Measurements from ENCODE around the gene WDR73. TPM values are rescaled to one million over a fixed set of nuclear protein-coding genes. Genes with fewer than 3 reads are reported as not detected.

WDR73 gene
- total and polyA plus RNA-seq, 9 of the 15 experiments (the other 6 are each of a cell fraction or from before 2014, with no cell fraction given), result 9.2 to 25.4 (median 21.7) TPM

DNA sequence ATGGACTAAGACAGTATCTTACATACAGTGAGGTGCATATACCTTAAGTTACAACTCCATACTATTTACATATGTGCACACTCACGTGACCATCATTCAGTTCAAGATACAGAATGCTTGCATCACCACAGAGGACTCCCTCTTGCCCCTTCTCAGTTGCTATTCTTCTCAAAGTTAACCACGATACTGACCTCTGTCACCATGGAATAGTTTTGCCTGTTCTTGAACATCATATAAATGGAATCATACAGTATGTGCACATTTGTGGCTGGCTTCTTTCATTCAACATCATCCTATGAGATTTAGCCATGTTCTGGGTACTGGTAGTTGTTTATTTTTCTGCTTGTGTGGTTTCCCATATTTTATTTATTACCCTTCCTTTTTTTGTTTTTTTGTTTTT, 63.7 kb downstream of the WDR73 start:
- intact Hi-C loops (cut with micrococcal nuclease) (no loop called here), in situ Hi-C loops (cut with MboI) (loop anchor here (25.0 kb wide), 1 partner anchor 297 kb away; the partner anchor contains the start of gene SLC28A1)
- DNase-seq (ENCODE audit: extremely low read depth in 1 of 4, low spot score in 3 of 4) (no peak), ATAC-seq (no peak), FAIRE-seq (no peak)
- Histone ChIP-seq H3K4me2 (ENCODE audit: insufficient read depth, low read length) (no peak overlapping the region), H3K27me3 (ENCODE audit: control insufficient read depth in 2 of 2, insufficient read depth in 2 of 2, low read length in 2 of 2) (no peaks in the 10 kb centered on the region), H3K9ac (ENCODE audit: insufficient read depth in 1 of 2, low read depth in 2 of 2, low read length in 2 of 2) (no peak overlapping the region), H3K4me1 (replicated peaks in 1 of 2; ENCODE audit: control insufficient read depth in 2 of 2, insufficient read depth in 2 of 2, low read length in 2 of 2) (peaks cover 6 to 7% of the 10 kb centered on the region in 2 experiments; a peak in 3 of 5 replicates), H3K79me2 (ENCODE audit: control insufficient read depth, insufficient read depth, low read length) (no peaks in the 10 kb centered on the region), H2AFZ (ENCODE audit: low read depth, low read length) (peak overlapping the region; percentile 18; the same call in 1 of the 2 replicates), H3K36me3 (ENCODE audit: control insufficient read depth, insufficient read depth, low read length) (no peaks in the 10 kb centered on the region), H3K9me1 (ENCODE audit: control insufficient read depth, insufficient read depth, low read length) (no peaks in the 10 kb centered on the region), H3K27ac (ENCODE audit: extremely low read depth, low read depth, low read length) (no peak overlapping the region), H3K9me3 (replicated peaks; ENCODE audit: control insufficient read depth, insufficient read depth, low read depth, low read length) (no peaks in the 10 kb centered on the region), H4K20me1 (replicated peaks; ENCODE audit: control insufficient read depth, insufficient read depth, low read length) (no peaks in the 10 kb centered on the region), H3K4me3 (no peak overlapping the region)
- ChIA-PET CTCF (ENCODE audit: low intra/inter-chr PET ratio) (interaction anchor here (1.6 kb wide), 1 partner anchor 281 kb away, joined by 3 read pairs; no protein-coding TSS in a partner anchor), POLR2A (no interaction called here)
- WGBS (ENCODE audit: insufficient coverage, low coverage, missing lambda C conversion rate), result 31% methylated on average over 2 of the region's 2 CpGs
- TF ChIP-seq BHLHE40 (IDR thresholded peaks at IDR 0.05; ENCODE audit: low read length), result no peak
- no peak for TF ChIP-seq ZKSCAN3 (CRISPR knock-in tag; IDR thresholded peaks at IDR 0.05)
- TF ChIP-seq, protein P1, sequence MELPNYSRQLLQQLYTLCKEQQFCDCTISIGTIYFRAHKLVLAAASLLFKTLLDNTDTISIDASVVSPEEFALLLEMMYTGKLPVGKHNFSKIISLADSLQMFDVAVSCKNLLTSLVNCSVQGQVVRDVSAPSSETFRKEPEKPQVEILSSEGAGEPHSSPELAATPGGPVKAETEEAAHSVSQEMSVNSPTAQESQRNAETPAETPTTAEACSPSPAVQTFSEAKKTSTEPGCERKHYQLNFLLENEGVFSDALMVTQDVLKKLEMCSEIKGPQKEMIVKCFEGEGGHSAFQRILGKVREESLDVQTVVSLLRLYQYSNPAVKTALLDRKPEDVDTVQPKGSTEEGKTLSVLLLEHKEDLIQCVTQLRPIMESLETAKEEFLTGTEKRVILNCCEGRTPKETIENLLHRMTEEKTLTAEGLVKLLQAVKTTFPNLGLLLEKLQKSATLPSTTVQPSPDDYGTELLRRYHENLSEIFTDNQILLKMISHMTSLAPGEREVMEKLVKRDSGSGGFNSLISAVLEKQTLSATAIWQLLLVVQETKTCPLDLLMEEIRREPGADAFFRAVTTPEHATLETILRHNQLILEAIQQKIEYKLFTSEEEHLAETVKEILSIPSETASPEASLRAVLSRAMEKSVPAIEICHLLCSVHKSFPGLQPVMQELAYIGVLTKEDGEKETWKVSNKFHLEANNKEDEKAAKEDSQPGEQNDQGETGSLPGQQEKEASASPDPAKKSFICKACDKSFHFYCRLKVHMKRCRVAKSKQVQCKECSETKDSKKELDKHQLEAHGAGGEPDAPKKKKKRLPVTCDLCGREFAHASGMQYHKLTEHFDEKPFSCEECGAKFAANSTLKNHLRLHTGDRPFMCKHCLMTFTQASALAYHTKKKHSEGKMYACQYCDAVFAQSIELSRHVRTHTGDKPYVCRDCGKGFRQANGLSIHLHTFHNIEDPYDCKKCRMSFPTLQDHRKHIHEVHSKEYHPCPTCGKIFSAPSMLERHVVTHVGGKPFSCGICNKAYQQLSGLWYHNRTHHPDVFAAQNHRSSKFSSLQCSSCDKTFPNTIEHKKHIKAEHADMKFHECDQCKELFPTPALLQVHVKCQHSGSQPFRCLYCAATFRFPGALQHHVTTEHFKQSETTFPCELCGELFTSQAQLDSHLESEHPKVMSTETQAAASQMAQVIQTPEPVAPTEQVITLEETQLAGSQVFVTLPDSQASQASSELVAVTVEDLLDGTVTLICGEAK (IDR thresholded peaks at IDR 0.05), result no peak
- TF ChIP-seq, protein P1 (CRISPR knock-in tag; IDR thresholded peaks at IDR 0.05), result no peak
- TF ChIP-seq, protein P2, sequence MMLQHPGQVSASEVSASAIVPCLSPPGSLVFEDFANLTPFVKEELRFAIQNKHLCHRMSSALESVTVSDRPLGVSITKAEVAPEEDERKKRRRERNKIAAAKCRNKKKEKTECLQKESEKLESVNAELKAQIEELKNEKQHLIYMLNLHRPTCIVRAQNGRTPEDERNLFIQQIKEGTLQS (IDR thresholded peaks at IDR 0.05), result 0 out of 2 replicates have a peak, but pooled peaks have one; percentile 9
- TF ChIP-seq, protein P2 (CRISPR knock-in tag; conservative IDR thresholded peaks at IDR 0.05), result no peak
- no TSS peak for BruUV-seq (replicated peaks)
